HG03575 (cell line): Measurements from ENCODE around the gene NRG2.

Experiments used
- ATAC-seq: cut with Tn5 transposase; IDR thresholded peaks from one replicate; pipeline ENCODE4 v1.9.1; 2021; ENCODE audit not compliant: unreplicated experiment, insufficient number of reproducible peaks, low FRiP score; ENCODE audit errors: extremely low read depth

Gene NRG2

DNA sequence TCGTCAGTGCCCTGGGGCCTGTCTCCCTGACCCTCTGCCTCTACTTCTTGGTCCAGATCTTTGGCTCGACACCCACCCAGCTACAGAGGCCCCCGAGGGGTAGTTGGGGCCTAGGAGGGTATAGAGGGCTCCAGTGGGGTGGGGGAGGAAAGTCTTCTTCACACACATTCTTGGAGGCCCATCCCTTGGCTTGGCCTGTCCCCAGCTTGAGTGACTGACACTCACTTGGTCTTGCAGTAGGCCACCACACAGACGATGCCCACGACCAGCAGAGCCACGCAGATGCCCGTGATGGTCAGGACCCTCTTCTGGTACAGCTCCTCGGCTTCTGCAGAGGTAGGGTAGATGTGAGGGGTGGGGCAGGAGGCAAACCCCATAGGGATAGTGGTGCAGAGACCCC lies 187.6 kb downstream of the NRG2 start:
- no peak for ATAC-seq

DNA sequence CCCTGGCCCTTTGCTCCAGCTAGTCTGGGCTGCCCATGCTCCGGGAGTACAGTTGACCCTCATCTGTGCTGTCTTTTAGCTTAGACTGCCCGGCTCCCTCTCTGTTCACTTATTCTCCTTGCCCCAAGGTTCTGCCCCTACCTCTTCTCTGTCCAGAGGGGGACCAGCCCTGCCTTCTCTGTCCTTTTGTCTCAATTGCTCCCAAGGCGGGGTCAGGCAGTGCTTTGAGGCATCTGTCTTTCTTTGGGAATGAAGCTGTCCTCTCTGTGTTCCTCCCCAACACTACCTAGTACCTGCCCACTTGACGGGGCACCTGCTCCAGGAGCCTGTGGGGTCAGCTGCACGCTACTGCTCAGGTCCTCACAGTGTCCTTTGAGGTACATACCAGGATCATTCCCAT lies 188.1 kb downstream of the NRG2 start:
- ATAC-seq, result no peak

DNA sequence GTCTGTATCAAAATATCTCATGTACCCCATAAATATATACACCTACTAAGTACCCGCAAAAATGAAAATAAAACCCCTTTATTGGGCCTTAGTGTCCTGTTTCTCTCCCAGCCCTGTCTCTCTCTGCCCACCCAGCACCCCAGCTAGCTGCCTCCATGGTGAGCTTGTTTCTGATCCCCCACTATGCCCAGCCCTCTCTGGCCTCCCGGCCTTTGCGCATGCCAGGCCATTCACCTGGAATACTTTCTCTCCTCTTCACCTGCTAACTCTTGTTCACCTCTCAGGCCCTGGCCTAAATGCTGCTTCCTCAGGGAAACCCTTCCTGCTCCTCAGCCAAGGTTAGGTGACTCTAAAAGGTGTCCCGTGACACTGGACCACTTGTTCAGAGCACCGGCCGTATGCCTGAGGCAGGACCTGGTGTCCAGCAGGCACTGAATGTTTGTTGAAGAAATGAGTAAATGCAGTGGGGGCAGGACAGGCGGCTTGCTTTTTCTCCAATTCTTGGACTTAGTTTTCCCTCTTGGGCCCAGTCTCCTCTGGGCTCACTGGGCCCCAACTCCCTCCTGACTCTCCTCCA lies 189.0 kb downstream of the NRG2 start:
- ATAC-seq, result no peak

DNA sequence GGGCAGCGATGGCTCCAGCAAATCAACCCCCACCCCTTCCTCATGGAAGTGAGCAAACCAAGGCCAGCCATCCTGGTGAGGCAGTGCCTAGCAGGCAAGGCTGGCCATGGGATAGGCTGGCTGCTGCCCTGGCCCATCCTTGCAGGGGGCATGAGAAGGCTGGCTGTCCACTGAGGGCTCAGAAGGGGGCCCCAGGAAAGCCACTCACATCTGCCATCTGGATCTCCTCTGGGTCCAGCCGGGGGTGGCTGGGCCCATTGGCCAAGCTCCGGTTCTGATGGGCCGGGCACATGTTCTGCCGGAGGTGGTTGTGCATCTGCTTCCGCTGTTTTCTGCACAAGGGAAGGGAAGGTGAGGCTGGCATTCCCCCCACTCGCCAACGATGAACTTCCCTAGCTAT lies 190.4 kb downstream of the NRG2 start:
- ATAC-seq, result no peak

DNA sequence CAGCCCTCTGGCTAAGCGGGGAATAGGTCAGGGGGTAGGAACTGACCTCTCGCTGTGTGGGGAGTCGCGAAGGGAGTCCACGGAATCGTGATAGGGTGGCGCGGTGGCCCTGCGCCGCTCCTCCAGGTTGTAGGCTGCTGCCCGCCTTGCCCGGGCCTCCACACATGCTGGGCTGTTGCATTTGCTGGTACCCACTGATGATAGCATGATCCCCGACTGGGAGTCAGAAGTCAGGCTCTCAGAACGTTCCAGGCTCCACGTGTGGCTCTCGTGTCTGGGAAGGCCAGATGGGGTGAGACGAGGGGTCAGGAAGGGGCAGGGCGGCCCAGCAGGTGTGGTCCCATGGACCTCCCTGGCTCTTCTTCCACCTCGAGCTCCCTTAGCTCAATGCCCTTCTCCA lies 191.5 kb downstream of the NRG2 start:
- no peak for ATAC-seq

DNA sequence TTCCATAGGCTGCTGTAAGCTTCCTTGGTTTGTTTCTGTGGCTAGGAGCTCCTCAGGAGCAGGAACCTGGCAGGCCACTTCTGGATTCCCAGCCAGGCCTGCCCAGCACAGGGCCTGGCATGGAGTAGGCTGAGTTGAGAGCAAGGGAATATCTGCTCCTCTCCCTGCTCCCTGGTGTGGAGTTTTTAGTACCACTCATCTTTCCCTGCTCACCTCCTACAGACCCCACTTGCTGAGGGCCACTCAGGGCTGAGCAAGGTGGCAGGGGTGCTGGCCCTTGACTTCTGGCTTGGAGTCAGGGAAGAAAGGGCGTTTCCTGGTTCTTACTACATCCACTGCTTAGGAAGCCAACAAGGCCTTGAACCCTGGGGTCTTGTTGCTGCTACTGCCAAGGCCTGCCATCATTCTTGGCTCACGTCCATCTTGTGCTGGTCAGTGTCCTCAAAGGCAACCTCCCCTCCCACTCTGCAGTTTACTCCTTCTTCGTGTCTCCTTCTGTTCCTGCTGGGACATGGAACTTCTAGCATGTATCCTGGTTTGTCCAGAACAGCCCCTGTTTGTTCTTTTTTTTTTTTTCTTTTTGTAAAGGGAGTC lies 192.6 kb downstream of the NRG2 start:
- no peak for ATAC-seq

DNA sequence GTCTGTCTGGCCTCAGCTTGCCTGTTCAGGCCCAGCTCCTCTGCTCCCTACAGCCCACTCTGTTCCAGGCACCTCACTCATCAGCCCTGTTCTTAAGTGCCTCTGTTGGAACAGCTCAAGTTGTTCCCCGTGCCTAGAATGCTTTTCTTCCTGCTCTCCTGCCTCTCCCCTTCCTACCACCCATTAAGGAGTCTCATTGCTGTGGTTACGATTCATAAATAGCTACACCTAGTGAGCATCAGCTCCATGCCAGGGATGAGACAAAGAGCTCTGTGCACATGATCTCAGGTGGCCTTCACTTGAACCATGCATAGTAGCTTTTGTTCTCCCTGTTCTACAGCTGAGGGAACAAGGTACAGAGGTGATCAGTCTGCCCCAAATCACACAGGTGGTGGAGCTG lies 193.2 kb downstream of the NRG2 start:
- ATAC-seq, result no peak

DNA sequence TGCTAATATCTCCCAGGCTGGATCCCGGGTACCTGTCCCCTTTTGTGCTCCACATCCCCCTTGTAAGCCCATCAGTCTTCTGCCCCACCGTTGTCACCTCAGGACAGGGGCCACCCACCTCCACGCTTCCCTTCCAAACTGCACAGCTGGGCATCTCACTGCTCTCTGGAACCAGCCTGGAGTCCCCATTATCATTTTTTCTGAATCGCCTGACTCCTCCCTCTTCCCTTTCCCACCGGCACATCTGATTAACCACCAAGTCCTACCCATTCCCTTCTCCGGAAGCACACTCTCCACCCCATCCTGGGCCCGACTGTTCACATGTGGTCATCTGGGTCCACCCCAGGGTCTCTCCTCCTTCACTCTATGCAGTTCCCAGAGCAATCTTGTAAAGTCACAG lies 193.6 kb downstream of the NRG2 start:
- no peak for ATAC-seq

DNA sequence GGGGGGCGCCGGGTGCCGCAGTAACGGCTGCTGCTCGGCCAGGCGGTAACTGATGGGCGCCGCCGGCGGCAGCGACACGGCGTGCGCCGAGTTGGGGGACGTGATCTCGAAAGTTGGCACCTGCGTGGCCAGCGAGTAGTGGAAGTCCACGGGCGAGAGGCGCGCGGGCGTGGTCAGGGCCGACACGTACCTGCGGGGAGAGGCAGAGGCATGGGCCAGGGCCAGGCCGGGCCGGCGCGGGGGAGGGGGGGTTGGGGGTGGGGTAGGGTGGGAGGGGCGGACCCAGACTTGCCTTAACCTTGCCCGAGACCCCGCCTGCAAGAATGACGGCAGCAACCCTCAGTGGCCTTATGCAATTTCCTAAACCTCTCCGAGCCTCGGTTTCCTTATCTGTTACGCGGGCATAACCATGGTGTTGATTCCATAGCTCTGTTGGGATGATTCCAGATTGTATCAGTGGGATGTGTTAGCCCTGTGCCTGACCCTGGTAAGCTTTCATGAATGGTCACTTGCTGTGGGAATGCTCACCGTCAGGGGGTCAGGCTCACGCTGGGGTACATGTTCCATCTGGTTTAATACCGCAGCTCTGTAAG lies 194.5 kb downstream of the NRG2 start:
- no peak for ATAC-seq

DNA sequence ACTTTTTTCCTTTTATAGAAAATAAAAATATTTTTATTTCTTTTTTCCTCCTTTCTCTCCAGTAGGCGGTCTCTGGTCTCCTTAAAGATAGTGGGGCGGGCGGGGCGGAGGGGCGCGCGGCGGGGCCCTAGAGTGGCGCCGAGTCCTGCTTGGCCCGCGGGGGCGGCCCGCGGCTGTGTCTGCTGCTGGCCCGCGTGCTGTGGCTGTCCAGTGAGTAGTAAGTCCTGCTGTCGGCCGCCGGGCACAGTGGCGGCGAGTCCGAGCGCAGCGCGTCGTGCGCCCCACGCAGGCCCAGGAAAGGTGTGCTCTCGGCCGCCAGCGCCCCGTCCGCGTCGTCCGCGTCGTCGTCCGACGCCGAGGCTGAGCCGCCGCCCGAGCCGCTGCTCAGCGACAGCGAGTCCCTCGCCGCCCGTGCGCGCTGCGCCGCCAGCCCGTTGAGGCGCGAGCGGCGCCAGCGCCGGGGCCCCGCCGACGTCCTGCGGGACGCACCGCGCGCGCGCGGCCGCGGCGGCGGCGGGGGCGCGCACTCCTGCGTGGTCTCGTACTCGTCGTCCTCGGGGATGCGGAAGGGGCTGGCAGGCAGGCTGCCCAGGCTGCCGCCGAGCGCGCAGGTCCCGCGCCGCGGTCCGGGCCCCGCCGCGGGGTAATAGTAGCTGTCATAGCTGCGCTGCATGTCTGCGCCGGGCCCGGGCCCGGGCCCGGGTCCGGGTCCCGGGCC lies 195.2 kb downstream of the NRG2 start:
- no peak for ATAC-seq

DNA sequence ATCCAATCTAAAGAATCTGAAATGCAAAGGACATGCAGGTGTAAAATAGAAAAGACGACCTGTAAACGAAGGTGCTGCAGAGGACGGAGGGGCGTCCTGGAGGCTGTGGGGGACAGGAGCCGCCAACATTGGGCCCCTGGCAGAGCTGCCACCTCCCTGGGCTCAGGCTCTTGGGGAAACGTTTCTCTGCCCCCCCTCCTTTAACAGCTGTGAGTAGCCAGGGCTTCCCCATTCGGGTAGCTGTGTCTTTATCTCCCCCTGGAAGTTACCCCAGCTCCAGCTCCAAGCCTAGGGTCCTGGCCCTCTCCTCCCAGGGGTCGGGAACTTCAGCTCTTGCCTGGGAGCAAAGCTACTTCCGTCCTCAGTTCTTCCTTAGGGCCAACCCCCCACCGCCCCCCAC lies 196.0 kb downstream of the NRG2 start:
- no peak for ATAC-seq

DNA sequence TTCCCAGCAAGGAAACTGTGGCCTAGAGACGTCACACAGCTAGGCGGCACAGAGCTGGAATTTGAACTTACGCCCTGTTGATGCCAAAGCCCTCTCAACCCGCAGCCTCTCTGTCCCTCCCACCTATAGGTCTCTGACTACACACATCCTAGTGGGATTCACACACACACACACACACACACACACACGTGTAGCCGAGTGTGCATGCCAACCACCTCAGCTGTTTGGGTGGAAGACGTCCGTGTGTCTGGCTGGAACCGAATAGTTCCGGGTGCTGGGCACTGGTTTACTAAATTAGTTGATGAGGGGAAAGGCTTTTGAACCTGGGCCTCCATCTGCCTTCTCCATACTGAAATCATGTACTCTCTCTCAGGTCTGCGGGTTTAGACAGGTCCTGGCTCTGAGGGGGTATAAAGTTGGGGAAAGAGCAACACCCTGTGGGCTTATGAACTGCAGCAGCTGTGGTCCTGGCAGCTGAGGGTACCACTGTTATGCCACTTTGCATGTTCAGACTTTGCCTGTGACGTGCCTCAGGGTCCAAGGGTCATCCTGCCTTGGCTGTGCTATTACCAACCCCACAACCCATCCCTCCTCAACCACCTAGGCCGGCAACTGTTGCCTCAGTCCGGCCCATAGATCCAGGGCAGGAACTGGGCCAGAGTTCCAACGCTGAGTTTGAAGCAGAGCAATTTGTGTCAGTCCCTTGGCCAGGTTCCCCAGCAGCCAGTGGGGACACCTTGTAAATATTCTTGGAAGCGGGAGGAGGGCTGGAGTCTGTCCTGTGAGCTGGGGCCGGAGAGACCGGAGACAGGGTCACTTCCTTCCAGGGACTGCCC lies 197.0 kb downstream of the NRG2 start:
- no peak for ATAC-seq

DNA sequence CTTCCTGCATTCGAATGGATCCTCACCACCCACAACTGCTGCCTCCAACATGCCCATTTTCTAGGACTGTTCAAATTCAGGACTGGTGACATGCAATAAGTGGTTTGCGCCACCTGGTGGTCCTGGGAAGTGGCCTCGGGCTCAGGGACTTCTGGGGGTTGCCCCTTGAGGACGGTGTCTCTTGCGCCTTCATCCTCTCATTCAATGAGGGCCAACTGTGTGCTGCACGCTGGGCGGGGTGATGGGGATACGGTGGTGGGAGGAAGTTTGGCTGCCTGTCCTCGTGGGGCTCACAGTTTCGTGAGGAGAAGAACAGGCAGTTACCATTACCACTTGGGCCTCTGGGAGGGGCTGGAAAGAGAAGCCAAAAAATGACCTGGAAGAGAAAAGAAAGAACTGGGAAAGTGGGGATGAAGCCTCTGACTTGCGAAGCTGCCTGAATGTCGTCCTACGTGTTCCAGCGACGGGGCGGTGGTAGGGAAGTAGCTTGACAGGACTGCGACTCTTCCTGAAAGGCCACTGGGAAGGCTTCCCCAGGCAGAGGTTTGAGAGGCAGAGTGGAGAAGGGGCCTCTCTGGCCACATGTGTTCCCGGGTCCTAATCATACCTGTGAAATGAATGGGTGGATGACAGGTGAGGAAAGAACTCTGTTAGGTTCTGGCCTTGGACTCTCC lies 198.5 kb downstream of the NRG2 start:
- no peak for ATAC-seq

DNA sequence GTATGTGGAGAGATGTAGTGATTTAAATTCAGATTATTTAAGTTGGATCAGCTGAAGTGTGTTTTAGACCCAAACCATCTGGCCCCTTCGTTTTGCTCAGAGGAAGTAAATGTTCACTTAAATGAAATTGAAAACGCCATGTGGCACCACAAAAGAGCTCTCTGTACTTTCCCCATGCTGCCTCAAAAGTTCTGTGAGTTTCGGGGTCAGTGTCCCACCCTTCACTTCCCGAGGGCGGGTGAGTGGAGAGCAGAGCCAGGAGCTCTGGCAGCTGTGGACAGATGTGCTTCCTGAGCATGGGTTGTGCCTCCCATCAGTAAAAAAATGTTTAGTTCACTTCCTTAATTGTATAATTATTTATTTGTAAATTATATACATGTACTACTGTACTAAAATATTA lies 199.1 kb downstream of the NRG2 start:
- ATAC-seq, result no peak

DNA sequence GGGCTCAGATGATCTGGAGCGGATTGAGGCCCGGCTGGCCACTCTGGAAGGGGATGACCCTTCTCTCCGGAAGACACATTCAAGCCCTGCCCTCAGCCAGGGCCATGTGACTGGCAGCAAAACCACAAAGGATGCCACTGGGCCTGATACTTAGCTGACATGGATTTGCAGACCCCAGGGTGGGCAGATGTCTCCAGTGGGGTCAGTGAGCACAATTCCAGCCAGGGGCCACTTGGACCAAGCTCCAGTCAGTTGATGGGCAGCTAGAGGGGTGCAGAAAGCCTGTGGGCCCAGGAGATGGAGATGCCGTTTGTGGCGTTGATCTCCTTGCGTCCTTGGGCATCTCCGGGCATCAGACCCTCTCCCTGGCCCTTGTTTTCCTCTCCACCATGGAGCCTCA lies 200.8 kb downstream of the NRG2 start:
- no peak for ATAC-seq

DNA sequence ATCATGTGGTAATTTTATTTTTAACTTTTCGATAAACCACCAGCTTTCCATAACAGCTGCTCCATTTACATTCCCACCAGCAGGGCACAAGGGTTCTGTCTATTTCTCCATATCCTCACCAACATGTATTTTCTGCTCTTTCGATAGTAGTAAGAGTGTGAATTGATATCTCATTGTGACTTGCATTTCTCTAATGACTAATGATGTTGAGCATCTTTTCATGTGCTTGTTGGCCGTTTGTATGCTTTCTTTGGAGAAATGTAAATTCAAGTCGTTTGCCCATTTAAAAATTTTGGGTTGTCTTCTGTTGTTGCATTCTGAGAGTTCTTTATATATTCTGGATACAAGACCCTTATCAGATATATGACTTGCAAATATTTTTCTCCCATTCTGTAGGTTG lies 201.6 kb downstream of the NRG2 start:
- no peak for ATAC-seq

DNA sequence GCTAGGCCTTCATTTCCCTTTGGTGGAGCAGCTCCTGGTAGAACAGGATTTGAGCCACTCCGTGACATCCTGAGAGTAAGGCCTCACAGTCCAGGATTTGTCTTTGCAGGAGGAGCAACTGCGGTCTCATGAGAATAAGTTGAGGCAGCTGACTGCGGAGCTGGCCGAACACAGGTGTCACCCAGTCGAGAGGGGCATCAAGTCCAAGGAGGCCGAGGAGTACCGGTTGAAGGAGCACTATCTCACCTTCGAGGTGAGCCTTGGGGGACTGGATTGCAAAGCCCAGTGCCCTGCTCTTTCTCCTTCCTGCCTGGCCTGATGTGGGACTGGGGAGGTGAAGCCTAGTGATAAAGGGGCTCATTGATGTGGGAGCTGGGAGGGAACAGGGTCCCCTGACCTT lies 203.2 kb downstream of the NRG2 start:
- no peak for ATAC-seq

DNA sequence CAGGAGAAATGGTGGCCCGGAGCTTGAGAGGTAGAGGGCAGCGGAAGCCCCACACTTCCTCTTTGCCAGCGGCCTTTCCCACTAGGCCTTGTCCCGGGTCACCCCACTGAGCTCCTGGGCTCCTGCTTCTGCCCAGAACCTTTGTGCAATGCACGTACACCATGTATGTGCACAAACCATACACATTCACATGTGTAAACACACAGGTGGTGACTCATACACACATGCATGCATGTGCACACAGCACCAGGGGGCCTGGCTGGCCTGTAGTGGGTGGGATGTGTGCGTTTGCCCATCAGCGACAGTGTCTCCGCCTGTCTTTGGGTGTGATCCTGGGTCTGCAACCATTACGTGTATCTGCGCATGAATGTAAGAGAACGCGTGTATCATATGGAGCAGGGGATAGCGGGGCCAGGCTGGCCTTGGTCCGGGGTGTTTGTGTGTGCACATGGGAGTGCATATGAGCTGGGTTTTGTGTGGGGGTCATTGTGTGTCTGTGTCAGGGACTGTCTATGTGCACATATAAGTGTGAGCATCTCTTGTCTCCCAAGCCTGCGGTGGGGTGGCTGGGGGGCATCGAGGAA lies 203.8 kb downstream of the NRG2 start:
- no peak for ATAC-seq
